Astrocyte of the cerebellum (primary cell): ENCODE measurements around the gene ZMYND12.

Experiments
- DNase-seq: peaks from one replicate; pipeline ENCODE4 v3.0.0-alpha.2; 2011; ENCODE audit warnings: low read depth
- H3K4me3 ChIP-seq: 2 replicates; pipeline ENCODE4 v1.5.1; 2011; ENCODE audit warnings: mild to moderate bottlenecking, low read depth, low read length, moderate library complexity
- in situ Hi-C: cut with HindIII; loops from 2 replicates; pipeline ENCODE4 v1.10.0; 2017; ENCODE audit warnings: low sequenced_read_pairs
- TF ChIP-seq, protein P1 (sequence below): IDR thresholded peaks from 2 replicates; pipeline ENCODE4 v1.5.1; 2012; ENCODE audit warnings: low read length, low read depth, moderate library complexity, mild to moderate bottlenecking; ENCODE audit errors: missing control alignments

ZMYND12 gene

DNA sequence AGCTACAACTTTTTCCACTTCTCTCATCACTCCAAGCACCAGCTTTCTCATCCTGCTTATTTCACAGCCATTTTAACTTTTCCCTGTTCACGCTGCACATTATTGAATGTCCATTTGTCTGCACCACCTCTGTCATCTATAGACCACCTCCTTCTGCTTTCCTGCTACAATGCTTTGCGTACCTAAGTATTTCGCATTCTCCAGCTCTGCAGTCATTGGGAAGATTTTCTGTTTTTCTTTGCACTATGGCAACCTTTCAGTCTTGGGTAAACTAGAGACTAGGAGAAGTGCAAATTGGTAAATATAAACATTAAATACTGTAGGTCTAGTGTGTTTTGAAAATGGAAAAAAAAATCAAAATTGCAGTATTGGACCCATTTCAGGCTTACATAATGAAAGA is 8.1 kb upstream of the ZMYND12 start:
- peak overlapping the region; percentile 74 for H3K4me3 ChIP-seq
- TF ChIP-seq, protein P1, sequence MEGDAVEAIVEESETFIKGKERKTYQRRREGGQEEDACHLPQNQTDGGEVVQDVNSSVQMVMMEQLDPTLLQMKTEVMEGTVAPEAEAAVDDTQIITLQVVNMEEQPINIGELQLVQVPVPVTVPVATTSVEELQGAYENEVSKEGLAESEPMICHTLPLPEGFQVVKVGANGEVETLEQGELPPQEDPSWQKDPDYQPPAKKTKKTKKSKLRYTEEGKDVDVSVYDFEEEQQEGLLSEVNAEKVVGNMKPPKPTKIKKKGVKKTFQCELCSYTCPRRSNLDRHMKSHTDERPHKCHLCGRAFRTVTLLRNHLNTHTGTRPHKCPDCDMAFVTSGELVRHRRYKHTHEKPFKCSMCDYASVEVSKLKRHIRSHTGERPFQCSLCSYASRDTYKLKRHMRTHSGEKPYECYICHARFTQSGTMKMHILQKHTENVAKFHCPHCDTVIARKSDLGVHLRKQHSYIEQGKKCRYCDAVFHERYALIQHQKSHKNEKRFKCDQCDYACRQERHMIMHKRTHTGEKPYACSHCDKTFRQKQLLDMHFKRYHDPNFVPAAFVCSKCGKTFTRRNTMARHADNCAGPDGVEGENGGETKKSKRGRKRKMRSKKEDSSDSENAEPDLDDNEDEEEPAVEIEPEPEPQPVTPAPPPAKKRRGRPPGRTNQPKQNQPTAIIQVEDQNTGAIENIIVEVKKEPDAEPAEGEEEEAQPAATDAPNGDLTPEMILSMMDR = no peak
- in situ Hi-C loops = no loop called here
- DNase-seq = no peak

DNA sequence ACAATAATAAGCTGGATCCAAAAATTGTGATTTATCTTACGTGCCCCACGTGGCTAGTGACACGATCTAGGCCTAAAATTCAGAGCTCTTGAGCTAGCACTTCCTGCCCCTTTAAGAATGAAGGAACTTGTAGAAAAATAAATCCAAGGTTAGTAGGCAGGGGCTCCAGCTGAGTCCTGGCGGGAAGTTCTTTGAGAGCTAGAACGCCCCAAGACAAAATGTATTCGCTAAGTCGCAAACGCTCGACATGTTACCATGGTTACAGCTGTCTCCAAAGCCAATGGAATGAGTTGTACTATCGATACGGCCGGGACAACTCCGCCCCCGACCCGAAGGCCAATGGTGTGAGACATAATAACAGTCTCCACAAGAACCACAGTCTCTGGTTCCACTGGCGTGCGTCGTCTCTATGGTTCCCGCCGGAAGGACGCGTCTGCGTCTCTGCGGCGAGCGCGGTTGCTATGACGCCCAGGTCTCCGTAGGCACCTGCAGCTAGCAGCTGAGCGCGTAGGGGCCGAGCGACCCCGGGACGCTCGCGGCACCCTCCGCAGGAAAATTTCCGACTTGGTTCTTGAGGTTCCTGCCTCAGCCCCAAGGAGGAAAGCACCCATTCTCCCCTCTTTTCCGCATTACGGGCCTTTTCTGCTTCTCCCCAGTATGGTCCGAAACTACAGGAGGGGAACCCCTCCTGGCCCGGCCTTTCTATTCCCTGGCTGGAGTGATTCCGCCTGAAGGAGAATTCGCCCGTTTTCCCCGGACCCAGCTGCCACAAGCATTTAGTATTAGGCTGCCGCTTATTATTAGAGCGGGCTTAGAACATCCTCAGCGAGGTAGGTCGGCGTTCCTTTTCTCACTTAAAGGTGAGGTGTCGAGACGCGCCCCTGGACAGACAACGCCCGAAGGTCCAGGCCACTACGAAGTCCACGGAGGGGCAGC is 7.3 kb upstream of the ZMYND12 start, which contains the start of gene CCDC30:
Gene CCDC30 (plus strand): TSS at position 459 of the 936 bp plus-strand sequence. CDS start 17,266 bp downstream, outside the sequence.
- H3K4me3 ChIP-seq = peak within 1 kb of the TSS; percentile 74
- in situ Hi-C loops = no loop called here
- peak; percentile 97 for DNase-seq
- TF ChIP-seq, protein P1 = no peak

DNA sequence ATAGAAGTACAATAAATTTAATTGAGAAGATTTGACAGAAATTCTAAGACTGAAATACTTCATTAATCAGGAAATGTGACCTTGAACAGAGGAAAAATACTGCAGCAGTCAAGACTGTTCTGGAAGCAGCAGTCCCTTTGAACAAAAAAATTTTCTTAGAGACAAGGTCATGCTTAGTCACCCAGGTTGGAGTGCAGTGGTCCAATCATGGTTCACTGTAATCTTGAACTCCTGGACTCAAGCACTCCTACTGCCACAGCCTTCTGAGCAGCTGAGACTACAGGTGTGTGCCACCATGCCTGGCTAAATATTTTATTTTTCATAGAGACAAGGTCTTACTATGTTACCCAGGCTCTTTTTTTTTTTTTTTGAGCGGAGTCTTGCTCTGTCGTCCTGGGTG is 5.4 kb upstream of the ZMYND12 start:
- TF ChIP-seq, protein P1 = no peak
- H3K4me3 ChIP-seq = no peak overlapping the region
- no peak for DNase-seq
- in situ Hi-C loops = no loop called here

DNA sequence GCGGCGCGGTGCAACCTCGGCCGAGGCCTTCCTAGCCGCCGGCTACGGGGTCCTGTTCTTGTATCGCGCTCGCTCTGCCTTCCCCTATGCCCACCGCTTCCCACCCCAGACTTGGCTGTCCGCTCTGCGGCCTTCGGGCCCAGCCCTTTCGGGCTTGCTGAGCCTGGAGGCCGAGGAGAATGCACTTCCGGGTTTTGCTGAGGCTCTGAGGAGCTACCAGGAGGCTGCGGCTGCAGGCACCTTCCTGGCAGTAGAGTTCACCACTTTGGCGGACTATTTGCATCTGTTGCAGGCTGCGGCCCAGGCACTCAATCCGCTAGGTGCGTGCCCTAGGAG is 900 bp upstream of the ZMYND12 start:
- H3K4me3 ChIP-seq = peak overlapping the region; percentile 66
- TF ChIP-seq, protein P1 = no peak
- no peak for DNase-seq
- in situ Hi-C loops = no loop called here

DNA sequence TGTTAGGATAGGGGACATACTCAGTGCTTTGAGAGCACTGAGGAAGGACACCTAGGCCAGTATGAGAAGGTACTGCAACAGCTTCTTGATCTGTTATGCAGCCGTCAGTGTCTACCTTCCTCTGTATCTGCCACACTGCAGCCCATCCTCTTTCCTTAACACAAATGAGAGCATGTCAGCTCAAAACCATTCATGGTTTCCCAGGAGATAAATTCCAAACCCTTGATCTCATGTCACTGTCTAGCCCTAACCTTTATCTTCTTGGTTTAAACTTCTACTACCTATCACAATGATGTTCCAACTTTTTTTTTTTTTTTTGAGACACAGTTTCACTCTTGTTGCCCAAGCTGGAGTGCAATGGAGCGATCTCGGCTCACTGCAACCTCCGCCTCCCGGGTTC is 1.4 kb downstream of the ZMYND12 start:
- no peak for DNase-seq
- TF ChIP-seq, protein P1 = no peak
- H3K4me3 ChIP-seq = no peak overlapping the region
- in situ Hi-C loops = no loop called here

DNA sequence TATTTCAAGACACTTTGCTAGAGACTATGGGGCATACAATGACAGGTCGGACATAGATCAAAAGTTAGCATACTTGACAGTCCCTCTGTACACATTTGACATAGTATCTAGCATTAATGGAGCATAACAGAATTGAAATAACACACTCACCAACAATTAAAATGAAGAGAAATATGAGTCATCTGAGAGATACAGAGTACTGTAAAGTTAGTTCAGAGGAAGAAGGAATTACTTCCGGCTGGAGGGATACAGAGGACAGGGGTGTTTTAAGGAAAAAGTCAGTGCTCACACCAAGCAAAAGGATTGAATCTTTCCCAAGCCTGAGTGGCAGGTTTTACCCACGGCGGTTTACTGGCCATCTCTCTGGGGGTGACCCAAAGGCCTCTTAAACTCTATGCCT is 2.4 kb downstream of the ZMYND12 start:
- in situ Hi-C loops = no loop called here
- no peak overlapping the region for H3K4me3 ChIP-seq
- no peak for DNase-seq
- TF ChIP-seq, protein P1 = no peak
